Activated T-cell treated with anti-CD3 and anti-CD28 coated beads, Interleukin-2, amount 50 U/mL, for 24 hours (primary cell): Measurements from ENCODE around the gene RAB13.

Experiments used
- DNase-seq: peaks from one replicate; pipeline ENCODE4 v3.0.0-alpha.2; 2020
- H3K27ac Mint-ChIP-seq: 2 replicates; pipeline ENCODE4 v1.8.0; 2020; ENCODE audit warnings: mild to moderate bottlenecking, mixed read lengths
- H3K27me3 Mint-ChIP-seq: 2 replicates; pipeline ENCODE4 v1.8.0; 2020; ENCODE audit warnings: mixed read lengths
- H3K36me3 Mint-ChIP-seq: 2 replicates; pipeline ENCODE4 v1.8.0; 2020; ENCODE audit warnings: low read depth, mixed read lengths
- H3K4me1 Mint-ChIP-seq: 2 replicates; pipeline ENCODE4 v1.8.0; 2020; ENCODE audit warnings: low read depth, mixed read lengths
- H3K4me3 Mint-ChIP-seq: 2 replicates; pipeline ENCODE4 v1.8.0; 2020; ENCODE audit warnings: mild to moderate bottlenecking, moderate library complexity, mixed read lengths
- H3K9me3 Mint-ChIP-seq: 2 replicates; pipeline ENCODE4 v1.8.0; 2020; ENCODE audit warnings: mixed read lengths

Gene RAB13

DNA sequence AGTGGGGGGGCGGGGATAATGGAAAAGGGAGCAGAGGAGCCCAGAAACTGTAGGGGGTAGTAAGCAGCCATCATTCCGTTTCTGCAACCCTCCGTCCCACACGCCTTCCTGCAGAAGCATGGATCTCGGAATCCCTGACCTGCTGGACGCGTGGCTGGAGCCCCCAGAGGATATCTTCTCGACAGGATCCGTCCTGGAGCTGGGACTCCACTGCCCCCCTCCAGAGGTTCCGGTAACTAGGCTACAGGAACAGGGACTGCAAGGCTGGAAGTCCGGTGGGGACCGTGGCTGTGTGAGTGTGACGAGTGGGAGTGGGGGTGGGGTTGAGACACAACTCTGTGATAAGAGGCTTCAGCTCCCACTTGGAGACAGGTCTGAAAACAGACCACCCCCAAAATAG, 17.7 kb downstream of the RAB13 start:
- H3K27ac Mint-ChIP-seq = peak overlapping the region; percentile 27
- H3K4me1 Mint-ChIP-seq = peaks cover 52% of the 10 kb centered on the region

DNA sequence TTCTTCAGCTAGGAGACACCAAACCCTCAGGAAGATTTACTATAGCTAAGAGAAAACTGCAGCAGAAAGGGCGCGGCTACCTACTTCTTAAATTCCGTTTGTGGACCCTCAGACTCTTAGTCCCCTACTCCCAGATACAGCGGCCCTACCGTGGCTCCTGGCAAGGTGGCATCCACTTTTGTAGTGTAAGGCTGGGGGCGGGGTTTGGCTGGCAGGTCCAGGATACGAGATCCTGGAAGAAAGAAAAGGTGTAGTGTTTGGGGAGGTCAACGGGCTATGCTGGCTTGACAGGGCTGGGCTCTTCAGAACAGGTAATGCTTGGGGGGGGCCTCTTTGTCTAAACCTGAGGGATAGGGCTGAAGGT, 18.2 kb downstream of the RAB13 start:
- DNase-seq = no peak
- Mint-ChIP-seq H3K27me3 (no peaks in the 10 kb centered on the region), H3K4me1 (peaks cover 53% of the 10 kb centered on the region), H3K27ac (peak overlapping the region; percentile 95), H3K9me3 (no peaks in the 10 kb centered on the region), H3K36me3 (peaks cover 36% of the 10 kb centered on the region), H3K4me3 (peak overlapping the region; percentile 90)

More for the DNA sequence above, 17.7 kb downstream of the RAB13 start:
- DNase-seq = no peak
- H3K4me3 Mint-ChIP-seq = peak overlapping the region; percentile 90
- H3K9me3 Mint-ChIP-seq = no peaks in the 10 kb centered on the region
- peaks cover 37% of the 10 kb centered on the region for H3K36me3 Mint-ChIP-seq
- no peaks in the 10 kb centered on the region for H3K27me3 Mint-ChIP-seq

DNA sequence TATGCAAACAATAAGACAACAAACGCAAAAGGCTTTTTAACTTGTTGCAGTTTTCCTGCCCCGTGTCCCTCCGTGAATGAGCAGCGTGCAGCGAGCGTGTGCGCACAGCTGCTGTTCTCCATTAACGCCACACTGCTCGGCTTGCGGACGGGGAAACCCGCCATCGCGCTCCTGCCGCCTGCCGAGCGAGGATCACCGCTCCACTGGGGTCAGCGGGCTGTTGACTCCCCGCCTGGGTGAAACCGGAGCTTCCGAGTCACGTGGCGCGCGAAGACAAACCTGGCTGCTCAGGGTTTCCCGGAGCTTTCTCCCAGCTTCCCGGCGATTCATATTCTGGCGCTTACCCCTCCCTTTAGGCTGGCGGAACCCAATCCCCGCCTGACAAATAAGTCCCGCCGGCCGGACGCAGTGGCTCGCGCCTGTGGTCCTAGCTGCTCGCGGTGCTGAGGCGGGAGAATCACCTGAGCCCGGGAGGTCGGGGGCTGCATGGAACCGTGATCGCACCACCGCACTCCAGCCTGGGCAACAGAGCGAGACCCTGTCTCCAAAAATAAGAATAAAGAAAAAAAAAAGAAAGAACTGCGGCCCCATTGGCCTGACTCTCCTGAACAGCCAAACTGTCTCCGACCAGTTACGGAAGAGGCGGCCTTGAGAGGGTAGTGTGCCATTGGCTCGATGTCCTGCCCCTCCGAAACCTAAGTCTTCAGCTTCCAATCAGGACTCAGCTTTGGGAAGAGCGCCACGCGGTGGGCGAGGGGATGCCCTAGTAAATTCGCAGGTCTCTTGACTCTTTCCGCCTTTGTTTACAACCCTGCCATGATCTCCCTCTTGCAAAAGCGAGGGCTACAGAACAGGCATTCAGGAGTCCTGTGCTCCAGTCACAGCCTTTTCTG, 18.8 kb downstream of the RAB13 start, which contains the start of gene CREB3L4:
Gene CREB3L4 (plus strand): TSS at position 796 of the 893 bp plus-strand sequence. CDS start 624 bp downstream, outside the sequence.
- H3K27ac Mint-ChIP-seq = peak within 1 kb of the TSS; percentile 95
- peak within 1 kb of the TSS; percentile 90 for H3K4me3 Mint-ChIP-seq
- peaks cover 55% of the 10 kb centered on the region for H3K4me1 Mint-ChIP-seq
- H3K9me3 Mint-ChIP-seq = no peaks in the 10 kb centered on the region
- peaks cover 37% of the 10 kb centered on the region for H3K36me3 Mint-ChIP-seq
- H3K27me3 Mint-ChIP-seq = no peaks in the 10 kb centered on the region
- DNase-seq = peak; percentile 85

DNA sequence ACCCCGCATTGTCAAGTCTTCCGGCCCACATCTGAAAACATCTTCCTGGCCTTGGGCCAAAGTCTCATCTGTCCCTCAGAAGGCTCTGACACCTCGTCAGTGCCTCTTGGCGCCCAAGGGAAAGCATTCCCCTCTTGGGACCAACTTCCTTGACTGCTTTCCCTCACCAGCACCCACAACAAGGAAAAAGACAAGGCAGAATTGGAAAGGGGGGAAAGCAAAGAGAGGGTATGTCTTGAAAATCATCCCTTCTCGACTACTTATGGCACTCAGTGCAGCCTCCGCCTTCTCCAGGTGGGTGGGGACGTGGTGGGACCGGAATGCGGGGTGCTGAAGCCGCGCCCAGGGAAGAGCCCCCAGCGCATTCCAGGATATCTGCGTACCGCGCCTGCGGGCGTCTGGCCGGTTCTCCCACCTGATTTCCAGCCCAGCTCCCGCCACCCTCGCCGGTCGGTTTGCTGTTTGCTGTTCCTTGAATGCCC, 22.2 kb downstream of the RAB13 start:
- H3K4me3 Mint-ChIP-seq = peak overlapping the region; percentile 89
- peaks cover 68% of the 10 kb centered on the region for H3K4me1 Mint-ChIP-seq

DNA sequence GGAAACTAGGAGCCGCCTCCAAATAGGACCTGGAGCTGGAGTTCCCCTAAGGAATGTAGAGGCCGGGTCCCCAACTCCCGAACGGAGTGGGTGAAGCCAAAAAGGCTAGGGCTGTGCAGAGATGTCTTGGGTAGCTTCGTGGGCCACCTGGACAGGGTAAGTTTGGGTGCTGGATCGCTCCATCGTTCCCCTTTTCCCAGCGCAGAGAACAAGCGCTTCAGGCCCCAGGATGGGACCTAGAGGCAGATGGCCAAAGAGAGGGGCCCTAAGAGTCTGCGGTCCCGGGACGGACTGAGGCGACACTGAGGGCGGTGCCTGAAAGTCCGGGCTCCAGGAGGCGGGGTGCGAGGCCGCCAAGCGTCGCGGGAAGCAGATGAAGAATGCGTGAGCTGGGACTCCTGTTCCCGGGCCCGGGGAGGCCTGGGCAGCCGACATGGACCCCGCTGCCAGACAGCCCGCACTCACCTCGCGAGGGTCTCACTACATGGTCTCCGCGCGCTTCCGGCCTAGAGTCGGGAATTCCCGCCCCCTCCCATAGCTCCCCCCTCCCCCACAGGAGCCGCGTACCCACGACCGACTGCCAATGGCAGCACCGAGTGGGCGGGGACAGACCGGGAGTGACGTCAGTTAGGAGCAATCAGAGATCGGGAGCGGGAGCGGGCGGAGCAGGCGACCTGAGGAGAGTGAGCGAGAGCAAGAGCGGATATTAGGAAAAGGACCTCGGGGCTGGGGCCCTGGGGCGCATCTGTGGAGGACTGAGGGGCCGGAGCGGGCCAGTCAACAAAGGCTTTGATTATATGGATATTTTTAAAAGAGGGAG, 22.9 kb downstream of the RAB13 start, which contains the start of gene SLC39A1:
Gene SLC39A1 (minus strand): TSS at position 508 of the 820 bp plus-strand sequence. CDS start 822 bp downstream, outside the sequence.
- peaks cover 66% of the 10 kb centered on the region for H3K4me1 Mint-ChIP-seq
- peak within 1 kb of the TSS; percentile 89 for H3K4me3 Mint-ChIP-seq
- peak within 1 kb of the TSS; percentile 93 for H3K27ac Mint-ChIP-seq
- peak; percentile 96 for DNase-seq
- no peaks in the 10 kb centered on the region for H3K27me3 Mint-ChIP-seq
- peaks cover 67% of the 10 kb centered on the region for H3K36me3 Mint-ChIP-seq
- H3K9me3 Mint-ChIP-seq = no peaks in the 10 kb centered on the region

More for the DNA sequence above, 22.2 kb downstream of the RAB13 start:
- Mint-ChIP-seq H3K27me3 (no peaks in the 10 kb centered on the region), H3K36me3 (peaks cover 65% of the 10 kb centered on the region), H3K9me3 (no peaks in the 10 kb centered on the region), H3K27ac (peak overlapping the region; percentile 93)
- DNase-seq = no peak

DNA sequence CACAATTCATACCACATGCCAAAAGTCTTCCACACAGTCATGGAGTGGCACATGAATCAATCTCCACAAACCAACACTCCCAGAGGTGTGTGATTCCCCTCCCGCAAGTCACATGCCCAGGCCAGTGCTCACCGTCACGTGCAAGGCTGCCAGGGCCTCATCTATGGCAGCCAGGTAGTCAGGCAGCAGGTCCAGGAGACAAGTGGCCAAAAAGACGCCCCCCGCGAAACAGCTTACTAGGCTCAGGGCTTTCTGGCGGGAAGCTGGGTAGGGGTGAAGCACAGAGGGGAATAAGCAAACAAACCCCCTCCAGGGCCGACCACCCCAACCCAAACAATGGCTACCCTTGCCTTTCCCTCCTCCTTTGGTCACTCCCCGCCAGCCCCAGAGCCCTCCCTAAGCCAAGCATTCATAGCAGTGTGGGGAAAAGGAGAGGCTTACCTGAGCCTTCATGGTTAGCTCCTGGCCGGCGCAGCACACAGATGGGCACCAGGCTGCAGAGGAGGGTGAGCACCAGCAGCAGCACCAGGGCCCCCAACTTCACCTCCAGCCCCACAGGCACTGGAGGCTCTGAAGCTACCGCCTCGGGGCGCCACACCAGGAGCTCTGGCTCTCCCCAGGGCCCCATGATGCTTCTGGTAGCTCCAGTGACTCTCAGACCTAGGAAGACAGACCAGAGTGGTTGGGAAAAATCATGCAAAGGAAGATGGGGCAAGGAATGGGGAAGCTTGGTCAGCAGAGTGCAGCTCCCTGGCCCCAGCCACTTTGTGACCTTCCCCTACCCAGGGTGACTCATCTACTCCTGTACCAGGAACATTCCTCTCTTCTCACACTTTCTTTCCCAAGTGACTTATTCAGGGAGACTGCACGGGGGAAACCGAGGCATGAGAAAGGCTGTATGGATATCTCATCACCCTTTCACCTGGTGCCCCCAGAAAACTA, 23.8 kb downstream of the RAB13 start:
- peaks cover 59% of the 10 kb centered on the region for H3K4me1 Mint-ChIP-seq
- H3K4me3 Mint-ChIP-seq = peak overlapping the region; percentile 89
- peak overlapping the region; percentile 93 for H3K27ac Mint-ChIP-seq
- H3K36me3 Mint-ChIP-seq = peaks cover 74% of the 10 kb centered on the region
- no peaks in the 10 kb centered on the region for H3K9me3 Mint-ChIP-seq
- no peak for DNase-seq
- no peaks in the 10 kb centered on the region for H3K27me3 Mint-ChIP-seq

DNA sequence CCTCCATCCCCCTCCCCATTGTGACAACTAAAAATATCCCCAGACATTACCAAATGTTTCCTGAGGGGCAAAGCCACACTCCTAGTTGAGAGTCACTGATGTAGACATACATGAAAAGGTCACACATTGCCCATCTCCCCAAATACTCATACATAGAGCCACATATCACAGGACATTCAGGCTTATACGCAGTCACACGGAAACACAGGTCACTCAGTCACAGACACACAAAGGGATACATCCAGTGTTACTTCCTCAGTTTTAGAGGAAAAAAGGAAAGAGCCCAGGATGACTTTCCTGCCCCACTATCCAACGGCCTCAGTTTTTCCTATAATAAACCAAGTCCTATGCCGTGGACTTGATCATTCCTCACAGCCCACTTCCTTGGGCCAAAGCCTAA, 24.7 kb downstream of the RAB13 start:
- H3K9me3 Mint-ChIP-seq = no peaks in the 10 kb centered on the region
- DNase-seq = no peak
- peak overlapping the region; percentile 93 for H3K27ac Mint-ChIP-seq
- H3K36me3 Mint-ChIP-seq = peaks cover 72% of the 10 kb centered on the region
- H3K4me1 Mint-ChIP-seq = peaks cover 62% of the 10 kb centered on the region
- no peaks in the 10 kb centered on the region for H3K27me3 Mint-ChIP-seq
- peak overlapping the region; percentile 89 for H3K4me3 Mint-ChIP-seq

DNA sequence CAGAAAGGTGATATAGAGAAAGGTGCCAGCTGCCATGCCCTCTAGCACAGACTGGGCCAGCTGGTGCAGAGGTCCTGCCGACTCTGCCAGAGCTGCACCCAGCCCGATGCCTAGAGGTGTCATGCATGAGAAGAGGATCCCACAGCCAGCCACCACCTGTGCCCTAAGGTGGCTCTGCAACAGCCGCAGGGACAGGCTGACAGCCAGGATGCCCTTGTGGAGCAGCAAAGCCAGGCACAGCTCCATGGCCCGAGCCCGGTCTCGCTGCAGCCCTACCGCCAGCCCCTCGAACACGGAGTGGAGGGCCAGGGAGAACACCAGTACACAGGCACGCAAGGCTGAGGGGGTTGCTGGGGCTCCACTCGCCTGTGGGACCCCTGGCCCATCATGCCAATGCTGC, 25.9 kb downstream of the RAB13 start:
- peaks cover 69% of the 10 kb centered on the region for H3K36me3 Mint-ChIP-seq
- H3K27me3 Mint-ChIP-seq = no peaks in the 10 kb centered on the region
- no peak for DNase-seq
- peak overlapping the region; percentile 80 for H3K27ac Mint-ChIP-seq
- H3K4me1 Mint-ChIP-seq = peaks cover 62% of the 10 kb centered on the region
- no peaks in the 10 kb centered on the region for H3K9me3 Mint-ChIP-seq
- H3K4me3 Mint-ChIP-seq = no peak overlapping the region

DNA sequence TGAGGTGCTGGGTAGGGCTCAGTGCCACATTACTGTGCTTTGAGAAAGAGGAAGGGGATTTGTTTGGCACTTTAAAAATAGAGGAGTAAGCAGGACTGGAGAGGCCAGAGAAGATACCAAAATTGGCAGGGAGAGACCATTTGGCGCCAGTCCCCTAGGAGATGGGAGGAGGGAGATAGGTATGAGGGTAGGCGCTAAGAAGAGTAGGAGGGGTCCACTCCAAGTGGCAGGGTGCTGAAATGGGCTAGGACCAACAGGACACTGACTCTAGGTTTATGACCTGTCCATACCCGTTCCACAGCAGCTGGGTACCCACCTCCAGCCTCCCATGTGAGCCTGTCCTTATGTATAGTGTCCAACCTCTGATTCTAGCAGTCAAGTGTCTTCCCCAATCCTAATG, 26.7 kb downstream of the RAB13 start:
- Mint-ChIP-seq H3K36me3 (peaks cover 74% of the 10 kb centered on the region), H3K4me3 (no peak overlapping the region), H3K27me3 (no peaks in the 10 kb centered on the region), H3K27ac (peak overlapping the region; percentile 98), H3K9me3 (no peaks in the 10 kb centered on the region), H3K4me1 (peaks cover 69% of the 10 kb centered on the region)
- no peak for DNase-seq

DNA sequence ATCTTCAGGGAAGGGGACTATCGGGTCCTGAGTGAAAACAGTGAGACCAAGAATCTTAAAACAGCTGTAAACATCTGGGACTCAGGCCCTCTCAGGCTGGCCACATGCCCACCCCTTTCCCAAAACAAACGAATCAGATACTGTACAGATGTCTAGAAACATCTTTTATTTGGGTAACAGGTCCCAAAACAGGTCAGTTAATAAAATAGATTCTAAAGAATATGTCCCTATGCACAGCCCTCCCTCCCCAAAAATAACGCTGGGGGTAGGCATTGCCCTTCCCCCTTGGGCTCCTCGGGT, 27.2 kb downstream of the RAB13 start:
- peaks cover 76% of the 10 kb centered on the region for H3K36me3 Mint-ChIP-seq
- H3K27ac Mint-ChIP-seq = peak overlapping the region; percentile 98
- peaks cover 69% of the 10 kb centered on the region for H3K4me1 Mint-ChIP-seq
- H3K9me3 Mint-ChIP-seq = no peaks in the 10 kb centered on the region
- DNase-seq = no peak
- peak overlapping the region; percentile 93 for H3K4me3 Mint-ChIP-seq
- H3K27me3 Mint-ChIP-seq = no peaks in the 10 kb centered on the region

DNA sequence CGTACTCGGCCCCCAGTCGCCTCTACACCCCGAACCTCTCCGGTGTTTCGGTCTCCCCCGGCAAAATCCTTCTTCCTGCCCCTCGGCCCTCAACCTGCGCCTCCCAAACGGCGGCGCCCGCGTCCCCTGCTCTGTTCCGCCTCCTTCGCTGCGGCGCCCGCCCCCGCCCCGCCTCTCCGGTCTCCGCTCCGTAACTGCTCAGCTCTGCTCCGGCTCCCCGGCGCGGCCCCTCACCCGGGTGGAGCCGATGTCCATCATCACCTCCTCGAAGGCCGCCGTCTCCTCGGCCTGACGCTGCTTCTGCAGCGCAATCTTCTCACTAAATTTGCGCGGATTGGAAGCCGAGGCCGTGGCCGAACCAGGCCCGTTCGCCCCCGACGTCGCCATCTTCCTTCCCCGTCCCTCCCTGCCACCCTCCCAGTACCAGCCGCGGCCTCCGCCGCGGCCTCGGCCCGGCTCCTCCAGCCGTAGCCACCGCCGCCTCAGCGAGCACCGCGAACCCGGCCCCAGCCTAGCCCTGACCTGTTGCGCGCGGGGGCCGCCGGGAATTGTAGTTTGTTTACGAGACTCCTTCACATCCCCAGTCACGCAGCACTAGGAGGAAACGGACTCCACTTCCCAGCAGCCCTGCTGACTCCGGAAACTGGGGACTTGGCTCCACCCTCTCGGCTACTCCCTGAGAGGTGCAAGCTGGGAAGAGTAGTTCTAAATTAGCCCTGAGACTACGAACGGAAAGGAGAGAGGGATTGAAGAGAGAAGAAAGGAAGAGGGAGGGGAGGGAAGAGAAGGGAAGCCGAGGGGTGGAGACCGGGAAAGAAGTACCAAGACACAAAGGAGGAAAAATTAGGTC, 27.8 kb downstream of the RAB13 start, which contains the start of gene CRTC2:
Gene CRTC2 (minus strand): TSS at position 502 of the 850 bp plus-strand sequence. CDS start 115 bp downstream, at position 387.
- DNase-seq = peak; percentile 95
- Mint-ChIP-seq H3K36me3 (peaks cover 80% of the 10 kb centered on the region), H3K9me3 (no peaks in the 10 kb centered on the region), H3K4me3 (peak within 1 kb of the TSS; percentile 93), H3K27me3 (no peaks in the 10 kb centered on the region), H3K4me1 (peaks cover 67% of the 10 kb centered on the region), H3K27ac (peak within 1 kb of the TSS; percentile 98)

DNA sequence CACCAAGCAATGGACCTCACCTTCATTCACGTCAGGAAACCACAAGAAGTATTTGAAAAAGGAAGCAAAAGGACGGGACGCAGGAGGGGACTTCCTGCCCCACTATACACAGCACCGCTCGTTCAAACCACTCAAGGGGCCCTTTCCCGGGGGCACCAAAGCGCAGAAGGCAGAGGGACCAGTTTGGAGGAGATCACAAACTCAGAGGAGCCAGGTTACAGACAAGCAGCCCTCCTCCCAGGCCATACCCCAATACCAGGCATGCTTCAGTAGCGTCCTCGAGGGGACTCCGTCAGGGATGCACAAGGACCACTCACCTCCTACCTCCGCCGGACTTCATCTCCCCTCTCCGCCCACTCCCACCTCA, 28.4 kb downstream of the RAB13 start:
- peak overlapping the region; percentile 93 for H3K4me3 Mint-ChIP-seq
- H3K9me3 Mint-ChIP-seq = no peaks in the 10 kb centered on the region
- DNase-seq = no peak
- peaks cover 68% of the 10 kb centered on the region for H3K4me1 Mint-ChIP-seq
- no peaks in the 10 kb centered on the region for H3K27me3 Mint-ChIP-seq
- peak overlapping the region; percentile 98 for H3K27ac Mint-ChIP-seq
- peaks cover 78% of the 10 kb centered on the region for H3K36me3 Mint-ChIP-seq
